Panc1 (cell line): Measurements from ENCODE around the gene PRKG1. TPM values are rescaled to one million over a fixed set of nuclear protein-coding genes. Genes with fewer than 3 reads are reported as not detected.

Source experiments
- ATAC-seq: fragments of 200-7000 bp; cut with Tn5 transposase; 2 replicates; pipeline ENCODE4 v1.9.1; 2020; ENCODE audit warnings: mild to moderate bottlenecking, moderate library complexity
- BruUV-seq: library from RNA; stranded (reverse); fragments of 400-500 nt; replicated peaks from 2 replicates; lab custom pipeline; 2021; lab: Mats Ljungman, UMichigan
- CTCF ChIA-PET: fragments of 300-600 bp; sonication (Branson Sonifier 250); formaldehyde crosslinking; loops from one replicate; lab custom pipeline; 2022; ENCODE audit warnings: antibody characterized with exemption; lab: Charles Lee
- POLR2A ChIA-PET: fragments of 300-600 bp; sonication (Branson Sonifier 250); formaldehyde crosslinking; loops from one replicate; lab custom pipeline; 2022; ENCODE audit warnings: antibody characterized with exemption; lab: Charles Lee
- DNase-seq: peaks from one replicate; pipeline ENCODE4 v3.0.0-alpha.2; 2010; ENCODE audit warnings: low read depth, low spot score
- H3K27ac ChIP-seq: 2 replicates; pipeline ENCODE4 v1.5.1; 2011; ENCODE audit warnings: mild to moderate bottlenecking, low read length, inconsistent platforms
- H3K27me3 ChIP-seq: fragments of 200-500 bp; sonication (Bioruptor generic); 2 replicates; pipeline ENCODE4 v1.6.0; 2014; ENCODE audit warnings: low read length, inconsistent platforms; ENCODE audit not compliant: control insufficient read depth, insufficient read depth
- H3K36me3 ChIP-seq: fragments of 200-500 bp; sonication (Bioruptor generic); 2 replicates; pipeline ENCODE4 v1.5.1; 2014; ENCODE audit warnings: inconsistent platforms, mild to moderate bottlenecking, low read length, moderate library complexity; ENCODE audit not compliant: control insufficient read depth, insufficient read depth
- H3K4me1 ChIP-seq: 2 replicates; pipeline ENCODE4 v1.5.1; 2011; ENCODE audit warnings: inconsistent platforms, mild to moderate bottlenecking, low read length, moderate library complexity; ENCODE audit not compliant: control insufficient read depth, insufficient read depth
- H3K4me3 ChIP-seq, 2 experiments: 2 replicates each; pipeline ENCODE4 v1.5.1; 2011 to 2012; ENCODE audit warnings: low read depth in 2 of 2, low read length in 2 of 2, mild to moderate bottlenecking in 2 of 2, inconsistent platforms in 1 of 2, moderate library complexity in 1 of 2
- H3K9me3 ChIP-seq: fragments of 200-500 bp; sonication (Bioruptor generic); 2 replicates; pipeline ENCODE4 v1.5.1; 2014; ENCODE audit warnings: low read depth, mild to moderate bottlenecking, inconsistent platforms, low read length, moderate library complexity; ENCODE audit not compliant: control insufficient read depth, insufficient read depth
- POLR2AphosphoS5 ChIP-seq: IDR thresholded peaks from 2 replicates; pipeline ENCODE4 v1.6.1; 2012; ENCODE audit warnings: mild to moderate bottlenecking, low read depth, low read length, moderate library complexity
- SIN3A ChIP-seq: IDR thresholded peaks from 2 replicates; pipeline ENCODE4 v1.6.1; 2012; ENCODE audit warnings: low read depth, mild to moderate bottlenecking, low read length, moderate library complexity, borderline replicate concordance; ENCODE audit not compliant: insufficient read depth
- TCF7L2 ChIP-seq: IDR thresholded peaks from 2 replicates; pipeline ENCODE4 v1.6.1; 2011; ENCODE audit warnings: mild to moderate bottlenecking, low read depth, low read length, inconsistent platforms
- in situ Hi-C: cut with HindIII; loops from 2 replicates; pipeline ENCODE4 v1.10.0; 2016; ENCODE audit warnings: low sequenced_read_pairs, low pct_unique_long_range_greater_than_20kb
- intact Hi-C: fragments of 100-400 bp; cut with micrococcal nuclease; formaldehyde crosslinking; loops from one replicate; pipeline ENCODE4 v1.10.0; 2022; ENCODE audit not compliant: unreplicated experiment
- total RNA-seq: library from RNA; stranded (reverse); gene quantifications from one replicate; pipeline ENCODE4 v1.2.1, GENCODE V29; 2021; ENCODE audit not compliant: unreplicated experiment
- TF ChIP-seq, protein P1 (sequence below), 2 experiments: IDR thresholded peaks; 2 replicates each; pipeline ENCODE4 v1.6.1; 2011 to 2012; ENCODE audit warnings: low read depth in 2 of 2, control low read depth in 1 of 2, low read length in 1 of 2, mild to moderate bottlenecking in 1 of 2, moderate library complexity in 1 of 2; ENCODE audit not compliant: insufficient read depth in 1 of 2
- TF ChIP-seq, protein P2 (sequence below): fragments of 450-650 bp; IDR thresholded peaks from 2 replicates; pipeline ENCODE4 v1.5.1; 2017; ENCODE audit warnings: mild to moderate bottlenecking

Gene PRKG1
- total RNA-seq, 1 experiment from 2014 or later: 0.92 TPM

DNA sequence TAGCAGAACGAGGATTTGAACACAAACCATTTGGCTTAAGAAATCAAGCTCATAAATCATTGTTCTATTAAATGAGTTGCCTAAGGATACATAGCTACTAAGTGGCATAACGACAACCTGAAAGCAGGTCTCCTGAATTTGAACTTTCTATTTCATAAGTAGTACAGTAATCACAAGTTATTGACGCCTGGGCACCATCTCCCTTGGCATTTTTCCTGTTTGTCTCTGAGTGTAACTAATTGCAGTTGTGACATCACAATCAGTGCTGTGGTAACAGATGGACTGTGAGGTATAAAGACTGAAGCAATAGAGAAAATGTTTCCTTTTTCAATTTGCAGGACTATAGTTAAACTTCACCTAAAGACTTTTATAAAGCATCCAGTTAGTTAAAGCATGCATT is 631.5 kb downstream of the PRKG1 start:
- in situ Hi-C loops: no loop called here
- H3K27me3 ChIP-seq: no peaks in the 10 kb centered on the region; the same call in 1 of the 2 replicates

DNA sequence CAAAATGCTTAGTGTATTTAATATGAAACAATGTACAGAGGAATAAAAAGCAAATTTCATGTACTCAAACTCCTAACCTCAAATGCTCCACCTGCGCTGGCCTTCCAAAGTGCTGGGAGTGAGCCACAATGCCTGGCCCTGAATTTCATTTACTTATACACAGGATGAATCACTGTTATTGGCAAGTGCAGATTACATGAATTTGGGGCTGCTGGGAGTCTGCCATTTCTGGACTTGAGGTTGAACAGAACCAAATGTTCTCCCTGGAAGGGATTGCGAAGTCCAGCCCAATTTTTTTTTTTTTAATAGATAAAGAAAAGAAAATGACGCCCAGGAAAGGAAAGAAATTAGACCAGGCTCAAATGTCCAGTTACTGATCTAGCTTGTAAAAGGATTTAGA is 631.9 kb downstream of the PRKG1 start:
- POLR2A ChIA-PET: no interaction called here
- H3K4me1 ChIP-seq: no peaks in the 10 kb centered on the region
- BruUV-seq: no TSS peak
- ATAC-seq (no peak), DNase-seq (no peak)
- H3K36me3 ChIP-seq: no peaks in the 10 kb centered on the region
- H3K27ac ChIP-seq: no peak overlapping the region
- in situ Hi-C loops: no loop called here
- no peaks in the 10 kb centered on the region; the same call in 1 of the 2 replicates for H3K27me3 ChIP-seq
- H3K4me3 ChIP-seq: no peak overlapping the region
- intact Hi-C loops: no loop called here
- TF ChIP-seq, protein P1, sequence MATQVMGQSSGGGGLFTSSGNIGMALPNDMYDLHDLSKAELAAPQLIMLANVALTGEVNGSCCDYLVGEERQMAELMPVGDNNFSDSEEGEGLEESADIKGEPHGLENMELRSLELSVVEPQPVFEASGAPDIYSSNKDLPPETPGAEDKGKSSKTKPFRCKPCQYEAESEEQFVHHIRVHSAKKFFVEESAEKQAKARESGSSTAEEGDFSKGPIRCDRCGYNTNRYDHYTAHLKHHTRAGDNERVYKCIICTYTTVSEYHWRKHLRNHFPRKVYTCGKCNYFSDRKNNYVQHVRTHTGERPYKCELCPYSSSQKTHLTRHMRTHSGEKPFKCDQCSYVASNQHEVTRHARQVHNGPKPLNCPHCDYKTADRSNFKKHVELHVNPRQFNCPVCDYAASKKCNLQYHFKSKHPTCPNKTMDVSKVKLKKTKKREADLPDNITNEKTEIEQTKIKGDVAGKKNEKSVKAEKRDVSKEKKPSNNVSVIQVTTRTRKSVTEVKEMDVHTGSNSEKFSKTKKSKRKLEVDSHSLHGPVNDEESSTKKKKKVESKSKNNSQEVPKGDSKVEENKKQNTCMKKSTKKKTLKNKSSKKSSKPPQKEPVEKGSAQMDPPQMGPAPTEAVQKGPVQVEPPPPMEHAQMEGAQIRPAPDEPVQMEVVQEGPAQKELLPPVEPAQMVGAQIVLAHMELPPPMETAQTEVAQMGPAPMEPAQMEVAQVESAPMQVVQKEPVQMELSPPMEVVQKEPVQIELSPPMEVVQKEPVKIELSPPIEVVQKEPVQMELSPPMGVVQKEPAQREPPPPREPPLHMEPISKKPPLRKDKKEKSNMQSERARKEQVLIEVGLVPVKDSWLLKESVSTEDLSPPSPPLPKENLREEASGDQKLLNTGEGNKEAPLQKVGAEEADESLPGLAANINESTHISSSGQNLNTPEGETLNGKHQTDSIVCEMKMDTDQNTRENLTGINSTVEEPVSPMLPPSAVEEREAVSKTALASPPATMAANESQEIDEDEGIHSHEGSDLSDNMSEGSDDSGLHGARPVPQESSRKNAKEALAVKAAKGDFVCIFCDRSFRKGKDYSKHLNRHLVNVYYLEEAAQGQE (IDR thresholded peaks at IDR 0.05; ENCODE audit: insufficient read depth in 1 of 2, low read depth in 2 of 2, low read length in 1 of 2): no peak
- TF ChIP-seq, protein P2, sequence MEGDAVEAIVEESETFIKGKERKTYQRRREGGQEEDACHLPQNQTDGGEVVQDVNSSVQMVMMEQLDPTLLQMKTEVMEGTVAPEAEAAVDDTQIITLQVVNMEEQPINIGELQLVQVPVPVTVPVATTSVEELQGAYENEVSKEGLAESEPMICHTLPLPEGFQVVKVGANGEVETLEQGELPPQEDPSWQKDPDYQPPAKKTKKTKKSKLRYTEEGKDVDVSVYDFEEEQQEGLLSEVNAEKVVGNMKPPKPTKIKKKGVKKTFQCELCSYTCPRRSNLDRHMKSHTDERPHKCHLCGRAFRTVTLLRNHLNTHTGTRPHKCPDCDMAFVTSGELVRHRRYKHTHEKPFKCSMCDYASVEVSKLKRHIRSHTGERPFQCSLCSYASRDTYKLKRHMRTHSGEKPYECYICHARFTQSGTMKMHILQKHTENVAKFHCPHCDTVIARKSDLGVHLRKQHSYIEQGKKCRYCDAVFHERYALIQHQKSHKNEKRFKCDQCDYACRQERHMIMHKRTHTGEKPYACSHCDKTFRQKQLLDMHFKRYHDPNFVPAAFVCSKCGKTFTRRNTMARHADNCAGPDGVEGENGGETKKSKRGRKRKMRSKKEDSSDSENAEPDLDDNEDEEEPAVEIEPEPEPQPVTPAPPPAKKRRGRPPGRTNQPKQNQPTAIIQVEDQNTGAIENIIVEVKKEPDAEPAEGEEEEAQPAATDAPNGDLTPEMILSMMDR: no peak
- no peak for TF ChIP-seq SIN3A
- no peak for TF ChIP-seq TCF7L2
- no peak for TF ChIP-seq POLR2AphosphoS5
- CTCF ChIA-PET: no interaction called here
- no peaks in the 10 kb centered on the region for H3K9me3 ChIP-seq

More for the DNA sequence above, 631.5 kb downstream of the PRKG1 start:
- no peaks in the 10 kb centered on the region for H3K9me3 ChIP-seq
- no peaks in the 10 kb centered on the region for H3K4me1 ChIP-seq
- ChIA-PET POLR2A (no interaction called here), CTCF (no interaction called here)
- ATAC-seq (no peak), DNase-seq (no peak)
- no peak for TF ChIP-seq SIN3A
- TF ChIP-seq, protein P2: no peak
- no peak for TF ChIP-seq POLR2AphosphoS5
- no peak for TF ChIP-seq TCF7L2
- TF ChIP-seq, protein P1 (IDR thresholded peaks at IDR 0.05; ENCODE audit: insufficient read depth in 1 of 2, low read depth in 2 of 2, low read length in 1 of 2): no peak
- no TSS peak for BruUV-seq
- H3K4me3 ChIP-seq: no peak overlapping the region
- intact Hi-C loops: no loop called here
- H3K36me3 ChIP-seq: no peaks in the 10 kb centered on the region
- no peak overlapping the region for H3K27ac ChIP-seq
